ENCODE data around the gene ACER3. TPM values are rescaled to one million over a fixed set of nuclear protein-coding genes. Genes with fewer than 3 reads are reported as not detected.

The ACER3 gene
- total and polyA plus RNA-seq, 4 donors: 1.9 to 5.9 (median 4.2) TPM

GRCh38 chr11:77074626-77075221 lies 214.0 kb downstream of the ACER3 start:
- DNase-seq (ENCODE audit: low spot score): no peak
- peaks cover 4 to 44% (median 24%) of the 10 kb centered on the region in 4 donors for H3K4me1 ChIP-seq (ENCODE audit: control insufficient read depth in 4 of 4, insufficient read depth in 4 of 4, low read length in 3 of 4)

GRCh38 chr11:77075425-77075905 lies 214.7 kb downstream of the ACER3 start:
- no peaks in the 10 kb centered on the region for H3K9me3 ChIP-seq (ENCODE audit: control insufficient read depth in 4 of 4, low read length in 3 of 4)
- WGBS: 76% methylated on average over 5 of the region's 5 CpGs
- DNase-seq (ENCODE audit: low spot score): no peak
- no peak overlapping the region for H3K27ac ChIP-seq (ENCODE audit: low read depth in 1 of 2, low read length in 2 of 2)
- no peak overlapping the region for H3K9ac ChIP-seq (ENCODE audit: low read depth in 1 of 2, low read length in 2 of 2)
- H3K4me1 ChIP-seq (ENCODE audit: control insufficient read depth in 4 of 4, insufficient read depth in 4 of 4, low read length in 3 of 4): peaks cover 4 to 38% (median 24%) of the 10 kb centered on the region in 4 donors
- H3K36me3 ChIP-seq (ENCODE audit: control insufficient read depth in 4 of 4, insufficient read depth in 3 of 4, low read depth in 1 of 4, low read length in 3 of 4): peaks cover 0 to under 1% (median 0%) of the 10 kb centered on the region in 4 donors
- TF ChIP-seq FOXA1 (IDR thresholded peaks at IDR 0.05): no peak
- no peak for TF ChIP-seq SP1 (IDR thresholded peaks at IDR 0.05)
- TF ChIP-seq, protein P1, sequence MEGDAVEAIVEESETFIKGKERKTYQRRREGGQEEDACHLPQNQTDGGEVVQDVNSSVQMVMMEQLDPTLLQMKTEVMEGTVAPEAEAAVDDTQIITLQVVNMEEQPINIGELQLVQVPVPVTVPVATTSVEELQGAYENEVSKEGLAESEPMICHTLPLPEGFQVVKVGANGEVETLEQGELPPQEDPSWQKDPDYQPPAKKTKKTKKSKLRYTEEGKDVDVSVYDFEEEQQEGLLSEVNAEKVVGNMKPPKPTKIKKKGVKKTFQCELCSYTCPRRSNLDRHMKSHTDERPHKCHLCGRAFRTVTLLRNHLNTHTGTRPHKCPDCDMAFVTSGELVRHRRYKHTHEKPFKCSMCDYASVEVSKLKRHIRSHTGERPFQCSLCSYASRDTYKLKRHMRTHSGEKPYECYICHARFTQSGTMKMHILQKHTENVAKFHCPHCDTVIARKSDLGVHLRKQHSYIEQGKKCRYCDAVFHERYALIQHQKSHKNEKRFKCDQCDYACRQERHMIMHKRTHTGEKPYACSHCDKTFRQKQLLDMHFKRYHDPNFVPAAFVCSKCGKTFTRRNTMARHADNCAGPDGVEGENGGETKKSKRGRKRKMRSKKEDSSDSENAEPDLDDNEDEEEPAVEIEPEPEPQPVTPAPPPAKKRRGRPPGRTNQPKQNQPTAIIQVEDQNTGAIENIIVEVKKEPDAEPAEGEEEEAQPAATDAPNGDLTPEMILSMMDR (IDR thresholded peaks at IDR 0.05; ENCODE audit: low read depth, low read length, missing input control): no peak
- TF ChIP-seq ATF3 (IDR thresholded peaks at IDR 0.05): no peak
- TF ChIP-seq NR2F2 (IDR thresholded peaks at IDR 0.05): no peak
- TF ChIP-seq GABPA (IDR thresholded peaks at IDR 0.05 in 1 of 2, conservative IDR thresholded peaks at IDR 0.05 in 1 of 2): no peak
- no peak for TF ChIP-seq FOXA2 (IDR thresholded peaks at IDR 0.05)
- TF ChIP-seq MAX (IDR thresholded peaks at IDR 0.05): no peak
- TF ChIP-seq RXRA (IDR thresholded peaks at IDR 0.05): no peak
- no peak for TF ChIP-seq JUND (IDR thresholded peaks at IDR 0.05)
- H3K27me3 ChIP-seq (ENCODE audit: control insufficient read depth in 4 of 4, insufficient read depth in 4 of 4, low read length in 3 of 4): no peaks in the 10 kb centered on the region
- H3K4me3 ChIP-seq (ENCODE audit: low read depth in 1 of 3, low read length in 3 of 3): no peak overlapping the region

More at GRCh38 chr11:77074626-77075221, 214.0 kb downstream of the ACER3 start:
- TF ChIP-seq FOXA1 (IDR thresholded peaks at IDR 0.05) (no peak), ZBTB33 (IDR thresholded peaks at IDR 0.05) (no peak), HNF4A (conservative IDR thresholded peaks at IDR 0.05) (no peak)
- no peaks in the 10 kb centered on the region for H3K27me3 ChIP-seq (ENCODE audit: control insufficient read depth in 4 of 4, insufficient read depth in 4 of 4, low read length in 3 of 4)
- no peaks in the 10 kb centered on the region for H3K9me3 ChIP-seq (ENCODE audit: control insufficient read depth in 4 of 4, low read length in 3 of 4)
- peak overlapping the region; percentile 65 for H3K27ac ChIP-seq (ENCODE audit: low read depth in 1 of 2, low read length in 2 of 2)
- H3K4me3 ChIP-seq (ENCODE audit: low read depth in 1 of 3, low read length in 3 of 3): no peak overlapping the region
- no peak overlapping the region for H3K9ac ChIP-seq (ENCODE audit: low read depth in 1 of 2, low read length in 2 of 2)
- WGBS: 80% methylated on average over 15 of the region's 15 CpGs
- no peaks in the 10 kb centered on the region for H3K36me3 ChIP-seq (ENCODE audit: control insufficient read depth in 4 of 4, insufficient read depth in 3 of 4, low read depth in 1 of 4, low read length in 3 of 4)

Other genes starting within 250 kb of the ACER3 start
- 1 to 10 TPM; 5.4 to 7.4 TPM for gene LRRC32, start 190.2 kb upstream of the ACER3 start, total RNA-seq
- 10 to 100 TPM; 11.2 to 15.4 TPM for gene LRRC32, start 190.2 kb upstream of the ACER3 start, polyA plus RNA-seq
- 10 to 100 TPM in 1 of 2 donors, 1 to 10 TPM in 1; 3.3 to 33.7 TPM for gene TSKU, start 77.6 kb upstream of the ACER3 start, total RNA-seq
- 100 to 1,000 TPM in 1 of 2 donors, 10 to 100 TPM in 1; 58.3 to 492 TPM for gene TSKU, start 77.6 kb upstream of the ACER3 start, polyA plus RNA-seq
- gene B3GNT6, start 173.5 kb downstream of the ACER3 start, total RNA-seq: not detected
- not detected for gene B3GNT6, start 173.5 kb downstream of the ACER3 start, polyA plus RNA-seq
- gene CAPN5, start 206.1 kb downstream of the ACER3 start, total RNA-seq: 10 to 100 TPM in 1 of 2 donors, 1 to 10 TPM in 1; 6.5 to 25.8 TPM
- gene CAPN5, start 206.1 kb downstream of the ACER3 start, polyA plus RNA-seq: 10 to 100 TPM; 18.1 to 18.3 TPM
- gene OMP, start 241.9 kb downstream of the ACER3 start, total RNA-seq: under 1 TPM; 0.65 to 0.75 TPM
- gene OMP, start 241.9 kb downstream of the ACER3 start, polyA plus RNA-seq: under 1 TPM in 1 of 2 donors, not detected in 1; 0.24 TPM

Measured in liver (tissue), 9 donors.